Measurements from ENCODE around the gene NPPA. TPM values are rescaled to one million over a fixed set of nuclear protein-coding genes. Genes with fewer than 3 reads are reported as not detected.

The NPPA gene
- total RNA-seq, 6 donors from 2014 or later: 3.1 TPM; not detected in 5

- ATAC-seq (ENCODE audit: low FRiP score in 2 of 2) (no peak), DNase-seq (no peak)
- Histone ChIP-seq H3K27me3 (no peaks in the 10 kb centered on the region), H3K36me3 (peaks cover 0 to 17% (median 10%) of the 10 kb centered on the region in 4 donors), H3K27ac (no peak overlapping the region), H3K4me3 (no peak overlapping the region), H3K4me1 (no peaks in the 10 kb centered on the region), H3K9me3 (no peaks in the 10 kb centered on the region)
- 64 to 68% methylated on average over 11 of the region's 11 CpGs for WGBS, 2 donors
- no peak for TF ChIP-seq POLR2A (IDR thresholded peaks at IDR 0.05)
- TF ChIP-seq CTCF (IDR thresholded peaks at IDR 0.05): no peak
- TF ChIP-seq POLR2AphosphoS5 (IDR thresholded peaks at IDR 0.05): no peak
- TF ChIP-seq EP300 (IDR thresholded peaks at IDR 0.05): no peak
These were observed 2.6 kb upstream of the NPPA start for GRCh38 chr1:11850156-11850555.

- Histone ChIP-seq H3K36me3 (peaks cover 4 to 35% (median 23%) of the 10 kb centered on the region in 4 donors), H3K27me3 (no peaks in the 10 kb centered on the region), H3K9me3 (no peaks in the 10 kb centered on the region), H3K4me3 (no peak overlapping the region), H3K27ac (no peak overlapping the region), H3K4me1 (no peaks in the 10 kb centered on the region)
- ATAC-seq (ENCODE audit: low FRiP score in 2 of 2) (no peak), DNase-seq (no peak)
- WGBS, 2 donors: 69 to 83% methylated on average over 9 of the region's 9 CpGs
- TF ChIP-seq CTCF (IDR thresholded peaks at IDR 0.05) (no peak), POLR2A (IDR thresholded peaks at IDR 0.05) (no peak), POLR2AphosphoS5 (IDR thresholded peaks at IDR 0.05) (no peak), EP300 (IDR thresholded peaks at IDR 0.05) (no peak)
These were observed 754 bp upstream of the NPPA start for GRCh38 chr1:11848373-11848700.

- peaks cover 11 to 61% (median 43%) of the 10 kb centered on the region in 4 donors for H3K36me3 ChIP-seq
- 60 to 71% methylated on average over 4 to 5 of the region's 5 CpGs for whole genome bisulfite sequencing, 2 donors
- ATAC-seq (ENCODE audit: low FRiP score in 2 of 2): no peak
- no peak overlapping the region for H3K4me3 ChIP-seq
- no peak for DNase-seq
- no peaks in the 10 kb centered on the region for H3K9me3 ChIP-seq
- no peak overlapping the region for H3K27ac ChIP-seq
- TF ChIP-seq EP300 (IDR thresholded peaks at IDR 0.05) (no peak), CTCF (IDR thresholded peaks at IDR 0.05) (no peak), POLR2A (IDR thresholded peaks at IDR 0.05) (no peak), POLR2AphosphoS5 (IDR thresholded peaks at IDR 0.05) (no peak)
- H3K4me1 ChIP-seq: peaks cover 0 to 8% (median 3%) of the 10 kb centered on the region in 4 donors
- no peaks in the 10 kb centered on the region for H3K27me3 ChIP-seq
These were observed 1.8 kb downstream of the NPPA start for GRCh38 chr1:11845641-11846335.

GRCh38 chr1:11842154-11843041 lies 5.2 kb downstream of the NPPA start:
- DNase-seq (peak in 1 of 2 donors; percentile 40), ATAC-seq (ENCODE audit: low FRiP score in 2 of 2) (no peak)
- 54 to 70% methylated on average over 17 to 19 of the region's 19 CpGs for WGBS, 2 donors
- H3K27me3 ChIP-seq: no peaks in the 10 kb centered on the region
- no peak overlapping the region for H3K27ac ChIP-seq
- peaks cover 0 to 8% (median 3%) of the 10 kb centered on the region in 4 donors for H3K4me1 ChIP-seq
- TF ChIP-seq POLR2AphosphoS5 (IDR thresholded peaks at IDR 0.05) (no peak), CTCF (IDR thresholded peaks at IDR 0.05) (no peak), EP300 (IDR thresholded peaks at IDR 0.05) (no peak), POLR2A (IDR thresholded peaks at IDR 0.05) (no peak)
- no peak overlapping the region for H3K4me3 ChIP-seq
- H3K36me3 ChIP-seq: peaks cover 24 to 92% (median 74%) of the 10 kb centered on the region in 4 donors
- H3K9me3 ChIP-seq: no peaks in the 10 kb centered on the region
